ENCODE data around the gene NCAM2. TPM values are rescaled to one million over a fixed set of nuclear protein-coding genes. Genes with fewer than 3 reads are reported as not detected.

Gene NCAM2
- polyA plus RNA-seq, 1 donor = 5.8 TPM

DNA sequence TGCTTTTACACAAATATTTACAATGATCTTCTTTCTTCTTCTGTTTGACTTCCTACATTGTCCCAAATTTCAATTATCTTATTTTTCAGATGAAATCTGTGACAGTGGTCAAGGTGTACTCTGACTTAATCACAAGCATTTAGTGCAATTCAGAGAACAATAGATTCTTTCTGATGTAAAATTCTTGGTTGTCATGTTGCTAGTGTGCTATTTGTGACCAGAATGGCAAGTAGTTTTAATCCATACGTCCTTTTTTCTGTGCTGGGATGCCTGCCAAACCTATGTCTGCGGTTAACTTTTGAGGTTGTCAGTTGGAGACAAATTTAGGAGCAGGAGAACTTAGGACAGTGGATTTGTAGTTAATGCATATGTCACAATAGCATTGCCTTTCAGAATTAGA is 31.0 kb downstream of the NCAM2 start:
- no peak for DNase-seq

DNA sequence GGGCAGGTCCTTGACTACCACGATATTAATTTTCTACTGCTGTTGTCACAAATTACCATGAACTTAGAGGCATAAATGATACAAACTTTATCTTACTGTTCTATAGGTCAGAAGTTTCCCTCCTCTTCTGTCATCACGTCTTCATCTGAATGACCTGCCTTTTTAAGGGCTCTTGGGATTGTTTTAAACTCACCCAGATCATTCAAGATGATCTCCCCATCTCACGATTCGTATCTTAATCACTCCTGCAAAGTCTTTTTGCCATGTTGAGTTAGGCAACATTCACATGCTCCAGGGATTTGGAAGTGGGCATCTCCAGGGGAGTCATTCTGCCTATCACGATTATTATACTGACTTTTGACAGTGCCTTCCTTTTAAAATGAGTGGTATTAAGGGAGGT is 32.1 kb downstream of the NCAM2 start:
- no peak for DNase-seq

DNA sequence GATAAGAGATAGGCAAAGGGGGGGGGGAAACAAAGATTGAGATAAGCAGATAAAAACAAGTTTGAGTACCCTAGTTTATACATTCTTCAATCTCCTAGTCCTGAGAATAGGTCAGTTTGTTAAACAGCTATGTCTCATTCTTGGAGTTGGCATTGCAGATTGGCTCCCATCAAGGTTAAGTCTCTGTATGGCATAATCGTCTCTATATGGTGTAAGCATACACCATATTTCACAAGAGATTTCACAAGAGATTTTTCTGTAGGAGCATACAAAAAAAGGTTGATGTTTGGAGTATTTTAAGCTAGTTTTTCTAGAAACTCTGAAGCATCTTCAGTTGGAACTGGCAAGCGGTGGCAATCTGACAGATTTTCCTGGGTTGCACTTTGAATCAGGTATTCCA is 35.8 kb downstream of the NCAM2 start:
- DNase-seq = no peak

DNA sequence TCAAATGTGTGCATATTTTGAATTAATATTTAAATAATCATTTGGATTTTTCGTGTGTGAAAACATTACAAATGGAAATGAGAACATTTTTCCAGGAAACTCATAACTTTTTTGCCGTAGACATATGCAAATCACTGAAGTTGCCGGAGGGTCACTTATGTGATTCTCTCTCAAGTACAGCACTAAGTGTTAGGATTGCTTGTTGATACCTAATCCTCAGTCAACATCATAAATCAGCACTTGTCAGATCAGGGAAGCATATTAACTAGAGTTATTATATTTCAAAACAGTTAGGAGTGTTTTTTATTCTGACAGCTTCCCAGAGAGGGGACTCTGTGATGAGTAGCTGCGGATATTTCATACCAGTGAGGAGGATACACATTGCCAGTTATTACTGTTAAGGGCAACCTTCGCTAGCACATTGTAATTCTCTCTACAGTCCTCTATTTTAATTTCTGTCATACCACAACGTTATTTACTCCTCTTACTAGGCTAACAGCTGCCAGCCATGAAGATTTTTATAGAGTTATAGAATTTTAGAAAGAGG is 41.5 kb downstream of the NCAM2 start:
- no peak for DNase-seq

DNA sequence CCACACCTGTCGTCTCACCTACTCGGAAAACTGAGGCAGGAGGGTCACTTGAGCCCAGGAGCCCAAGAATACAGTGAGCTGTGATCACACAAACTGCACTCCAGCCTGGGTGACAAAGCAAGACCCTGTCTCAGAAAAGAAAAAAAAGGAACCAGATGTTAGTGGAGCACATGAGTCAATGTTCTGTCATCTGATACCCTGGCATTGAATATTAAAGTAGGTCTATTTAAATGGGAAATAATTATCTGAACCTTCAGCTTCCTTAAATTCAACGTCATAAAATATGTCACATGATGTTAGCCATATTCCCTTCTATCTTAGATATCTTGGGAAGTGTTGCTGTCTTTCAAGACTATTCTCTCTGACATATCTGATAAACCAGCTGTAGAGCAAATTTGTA is 47.3 kb downstream of the NCAM2 start:
- DNase-seq = no peak

DNA sequence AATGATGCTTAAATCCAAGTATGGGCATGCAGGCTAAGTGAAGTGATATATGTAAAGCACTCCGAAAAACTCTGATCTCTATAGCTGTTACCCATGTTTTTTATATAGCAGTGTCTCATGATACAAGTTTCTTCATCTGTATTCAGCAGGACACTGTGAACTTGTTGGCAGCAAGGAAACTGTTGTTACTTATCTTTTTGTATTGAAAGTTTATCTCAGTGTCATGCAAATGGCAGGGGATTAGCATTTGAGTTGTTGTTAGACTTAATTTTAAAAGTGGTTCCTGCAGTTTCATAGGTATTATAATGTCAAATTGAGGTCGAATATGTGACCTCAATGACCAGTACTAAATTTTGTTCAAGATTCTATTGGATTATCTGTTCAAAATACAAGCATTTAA is 47.9 kb downstream of the NCAM2 start:
- DNase-seq = no peak

DNA sequence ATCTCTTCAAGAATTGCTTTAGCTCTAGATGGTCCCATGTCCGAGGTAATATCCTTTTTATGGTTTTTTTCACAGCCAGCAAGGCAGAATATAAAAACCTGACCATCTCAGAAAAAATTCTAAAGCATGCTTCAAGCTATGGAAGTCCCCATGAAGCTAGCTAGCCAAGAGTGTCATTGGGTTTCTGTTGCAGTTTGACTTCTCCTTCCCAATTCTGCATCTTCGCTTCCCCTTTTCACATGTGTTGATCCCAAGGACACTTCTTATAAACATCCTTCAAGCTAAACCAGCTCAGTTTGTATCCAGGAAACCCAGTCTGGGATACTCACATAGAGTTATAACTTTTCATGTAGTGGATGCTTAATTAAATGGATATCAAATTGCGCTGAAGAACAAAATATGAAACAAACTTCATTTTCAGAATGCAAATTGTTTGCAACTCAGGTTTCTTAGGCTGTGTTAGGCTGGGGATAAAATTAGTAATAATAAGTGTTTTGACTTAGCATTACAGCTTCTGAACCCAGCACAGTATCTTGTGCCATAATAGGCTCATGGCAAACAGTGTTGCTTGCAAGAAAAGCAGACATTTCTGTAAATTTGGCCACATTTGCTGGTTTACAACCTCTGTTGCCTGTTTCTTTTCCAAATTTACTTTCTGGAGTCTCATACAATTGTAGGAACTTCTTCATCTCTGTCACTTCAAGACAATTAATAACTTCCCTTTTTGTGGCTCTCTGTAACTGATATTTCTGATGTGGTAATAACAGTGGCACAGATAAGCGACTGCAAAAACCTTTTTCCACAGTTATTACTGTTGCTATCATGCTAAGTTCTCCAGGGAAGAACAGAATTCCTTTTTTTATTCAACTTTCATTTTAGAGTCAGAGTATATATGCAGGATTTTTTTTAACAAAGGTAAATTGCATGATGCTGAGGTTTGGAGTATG is 53.2 kb downstream of the NCAM2 start:
- no peak for DNase-seq

DNA sequence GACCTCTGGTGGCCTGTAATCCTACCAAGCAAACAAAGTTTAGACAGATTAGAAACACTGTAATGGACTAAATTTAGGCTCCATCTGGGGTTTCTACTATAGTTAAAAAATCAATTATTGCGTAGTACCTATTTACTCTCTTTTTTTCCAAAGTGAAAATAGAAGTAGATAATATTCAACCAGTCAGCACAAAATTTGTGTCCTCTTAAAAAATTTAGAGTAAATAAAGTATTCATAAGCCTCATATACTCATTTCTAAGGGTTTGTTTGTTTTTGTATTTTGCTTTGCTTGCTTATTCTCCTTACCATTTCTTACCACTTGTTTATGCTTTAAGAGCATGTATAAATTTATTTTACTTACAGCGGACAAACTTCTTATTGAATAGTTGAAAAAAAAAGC is 54.5 kb downstream of the NCAM2 start:
- DNase-seq = no peak

DNA sequence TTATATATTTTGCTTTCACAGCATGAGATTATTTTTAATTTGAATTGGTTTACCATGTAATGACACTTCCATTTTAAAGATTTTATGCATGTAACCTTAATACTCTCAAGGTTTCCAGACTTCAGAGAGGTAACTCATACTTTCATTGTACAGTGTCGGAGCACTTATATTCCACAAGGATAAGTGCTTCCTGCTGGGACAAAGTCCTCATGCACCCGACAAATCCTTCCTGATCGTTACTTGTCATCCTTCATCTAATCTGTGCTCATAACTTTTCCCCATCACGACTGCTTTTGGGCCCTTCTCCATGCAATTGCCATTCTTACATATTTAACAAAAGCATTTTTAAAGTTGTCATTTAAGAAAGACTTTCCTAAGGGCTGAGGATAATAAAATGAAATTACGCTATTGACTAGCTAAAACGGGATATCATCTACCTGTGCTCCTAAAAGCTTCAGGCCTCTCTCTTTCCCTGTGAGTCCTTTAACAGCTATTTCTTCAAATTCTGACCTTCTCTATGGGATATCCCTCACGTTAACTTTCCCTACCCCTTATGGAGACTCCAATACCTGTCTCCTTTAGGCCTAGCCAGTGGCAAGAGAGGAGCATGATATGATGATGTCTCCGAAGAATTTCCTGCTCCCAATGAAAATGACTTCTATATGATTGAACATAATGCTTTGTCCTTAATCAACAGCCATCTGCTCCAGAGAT is 59.3 kb downstream of the NCAM2 start:
- no peak for DNase-seq

DNA sequence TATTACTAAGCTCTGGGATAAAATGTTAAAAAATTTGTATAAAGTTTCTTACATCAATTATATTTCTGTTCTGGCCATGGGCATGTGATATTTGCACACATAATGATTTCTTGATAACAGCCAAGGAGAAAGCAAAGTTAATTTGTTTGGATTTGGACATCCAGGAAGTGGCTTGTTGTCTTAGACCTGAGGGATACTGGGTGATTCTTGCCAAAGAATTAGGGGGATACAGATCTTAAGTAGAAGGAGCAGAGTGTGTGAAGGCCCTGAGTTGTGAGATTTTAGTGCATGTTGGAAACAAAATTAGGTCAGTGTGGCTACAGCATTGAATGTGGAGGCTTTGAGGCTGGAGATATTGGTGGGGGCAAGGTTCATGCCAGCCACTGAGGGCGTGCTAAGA is 65.6 kb downstream of the NCAM2 start:
- no peak for DNase-seq

DNA sequence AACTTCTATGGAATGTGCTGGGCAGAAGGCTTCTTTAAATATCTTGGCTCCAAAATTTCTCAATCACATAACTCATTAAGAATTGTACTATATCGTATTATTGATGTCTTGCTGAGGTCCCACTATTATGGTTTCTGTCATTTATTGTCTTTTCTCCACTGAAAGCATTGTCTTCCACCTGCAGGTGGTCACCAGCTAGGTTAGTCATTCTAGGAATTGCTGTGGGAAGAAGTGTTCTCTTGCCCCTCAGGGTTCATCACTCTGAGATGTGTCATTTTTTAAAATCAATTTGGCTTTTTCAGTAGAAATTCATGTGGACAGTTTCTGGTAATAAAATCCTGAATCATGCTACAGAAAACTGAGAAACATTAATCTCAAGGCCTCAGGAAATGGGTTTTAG is 66.1 kb downstream of the NCAM2 start:
- no peak for DNase-seq

DNA sequence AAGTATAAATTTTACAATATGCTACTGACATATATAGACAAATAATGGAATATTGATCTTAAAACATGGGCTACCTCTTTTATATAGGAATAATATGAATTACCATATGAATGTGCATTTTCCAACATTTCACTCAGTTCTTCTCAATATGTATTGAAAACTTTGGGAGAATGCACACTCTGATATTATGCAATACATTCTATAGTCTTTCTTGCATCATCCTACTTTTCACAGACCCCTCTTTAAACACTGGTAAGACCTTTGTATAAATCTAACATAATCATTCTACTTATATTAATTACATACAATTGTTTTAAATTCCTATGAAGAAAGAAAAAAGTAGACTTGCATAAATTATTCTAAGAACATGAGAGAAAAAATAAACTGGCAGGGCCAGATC is 69.2 kb downstream of the NCAM2 start:
- DNase-seq = no peak

DNA sequence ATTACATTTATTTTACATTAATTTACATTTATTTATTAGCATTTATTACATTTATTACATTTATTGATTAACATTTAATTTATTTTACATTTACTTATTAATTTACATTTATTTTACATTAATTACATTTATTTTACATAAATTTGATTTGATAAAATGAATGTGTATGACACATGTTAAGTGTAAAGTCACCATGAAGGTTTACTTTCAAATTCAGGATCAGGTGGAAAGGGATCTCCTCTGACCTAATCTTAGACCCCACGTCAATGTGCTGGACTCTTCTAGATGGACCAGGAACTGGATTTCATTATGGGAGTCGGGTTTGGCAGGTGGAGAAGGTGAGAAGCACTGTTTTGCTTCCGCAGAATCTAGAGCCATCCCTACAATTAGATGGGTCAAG is 76.1 kb downstream of the NCAM2 start:
- DNase-seq = no peak

DNA sequence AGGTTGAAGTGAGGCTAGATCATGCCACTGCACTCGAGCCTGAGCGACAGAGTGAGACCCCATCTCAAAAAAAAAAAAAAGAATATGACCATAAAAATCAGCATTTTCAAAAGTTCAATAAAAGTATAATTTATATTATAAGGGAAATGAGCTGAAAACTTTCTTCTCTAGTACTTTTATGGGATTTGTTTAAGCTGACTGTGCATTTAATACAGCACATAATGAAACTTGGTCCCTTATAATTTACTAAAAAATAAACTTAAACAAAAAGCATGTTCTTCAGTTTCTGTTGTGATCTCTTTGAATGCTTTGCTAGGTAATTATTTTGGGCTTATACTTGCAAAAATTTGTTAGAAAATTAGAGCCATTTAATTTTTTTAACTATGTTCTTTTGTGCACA is 77.8 kb downstream of the NCAM2 start:
- no peak for DNase-seq

DNA sequence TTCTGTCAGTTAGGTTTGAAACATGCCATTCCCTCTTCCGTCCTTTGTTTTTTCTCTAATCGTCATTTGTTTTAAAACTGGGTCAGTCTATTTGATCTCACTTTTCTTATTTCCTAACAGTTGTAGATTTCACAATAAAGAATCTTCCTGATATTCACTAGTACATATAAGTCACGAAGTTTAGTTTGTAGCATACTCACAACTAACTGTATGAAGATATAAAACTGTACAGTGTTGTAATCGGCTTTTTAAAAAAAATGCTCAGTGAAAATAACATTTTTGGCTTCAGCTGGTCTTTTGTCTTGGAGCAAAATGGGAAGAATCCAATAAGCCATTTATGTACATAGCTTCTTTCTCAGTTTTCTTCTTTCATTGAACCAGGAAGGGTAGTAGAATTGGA is 78.3 kb downstream of the NCAM2 start:
- no peak for DNase-seq

DNA sequence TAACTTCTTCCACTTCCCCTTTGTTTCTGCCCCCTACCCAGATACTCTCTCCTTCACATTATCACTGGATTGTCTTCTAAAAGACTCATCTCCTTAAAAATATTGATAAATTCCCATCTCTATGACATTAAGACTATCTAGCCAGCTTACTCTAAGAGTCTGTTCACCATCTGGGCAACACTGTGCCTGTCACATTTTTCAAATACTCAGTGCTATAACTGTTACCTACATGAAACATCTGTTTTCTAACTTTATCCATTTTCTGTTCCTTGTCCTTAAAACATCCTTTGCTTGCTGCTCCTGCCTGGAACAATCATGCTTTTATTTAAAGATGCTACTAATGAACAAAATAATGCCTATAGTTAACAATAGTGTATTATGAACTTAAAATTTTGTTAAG is 81.4 kb downstream of the NCAM2 start:
- DNase-seq = no peak

DNA sequence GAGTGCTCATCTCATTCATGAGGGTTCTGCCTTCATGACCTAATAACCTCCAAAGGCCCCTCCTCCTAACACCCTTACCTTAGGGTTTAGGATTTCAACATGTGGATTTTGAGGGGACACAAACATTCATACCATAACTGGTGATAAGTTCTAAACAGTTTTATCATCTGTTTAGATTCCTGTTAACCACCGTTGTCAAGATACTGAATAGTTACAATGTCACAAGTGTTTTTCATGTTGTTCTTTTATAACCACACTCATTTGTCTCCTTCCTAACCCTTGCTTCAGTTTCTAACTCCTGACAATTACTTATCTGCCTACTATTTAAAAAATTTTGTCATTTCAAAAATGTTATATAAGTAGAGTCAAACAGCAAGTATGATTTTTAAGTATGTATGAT is 86.0 kb downstream of the NCAM2 start:
- no peak for DNase-seq

DNA sequence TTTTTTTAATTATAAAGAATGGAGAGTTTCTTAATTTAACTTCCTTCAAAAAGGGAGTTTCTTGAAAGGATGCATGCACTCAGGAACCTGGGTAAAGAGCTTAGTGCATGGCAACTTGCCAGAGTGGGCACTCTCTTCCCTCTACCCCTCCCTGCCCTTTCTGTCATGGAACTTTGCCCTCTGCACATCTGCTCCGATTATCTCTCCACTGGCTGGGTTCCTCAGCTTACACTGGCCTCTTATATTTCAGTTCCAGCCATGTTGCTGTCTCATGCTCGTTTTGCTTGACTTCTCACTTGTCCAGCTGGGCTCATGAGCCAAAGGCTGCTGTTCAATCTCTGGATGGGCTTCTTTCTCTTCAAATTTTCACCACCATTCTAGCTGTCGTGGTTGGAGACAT is 87.0 kb downstream of the NCAM2 start:
- no peak for DNase-seq

DNA sequence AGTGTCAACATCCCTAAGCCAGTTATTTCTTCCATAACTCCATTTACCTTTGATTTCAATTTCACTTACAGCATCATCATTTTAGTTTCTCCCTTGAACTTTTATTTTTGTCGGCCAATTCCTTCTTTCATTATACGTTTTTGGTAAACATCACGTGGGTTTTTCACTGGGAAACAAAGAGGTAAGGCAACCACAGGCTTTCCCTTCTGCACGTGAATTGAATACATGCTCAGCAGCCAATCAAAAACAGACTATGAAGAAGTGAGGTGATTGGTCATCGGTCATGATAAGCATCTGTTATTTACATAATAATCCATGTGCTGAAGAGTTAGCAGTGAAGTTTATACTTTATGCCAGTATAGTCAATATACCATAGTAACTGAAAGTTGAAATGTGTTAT is 98.7 kb downstream of the NCAM2 start:
- no peak for DNase-seq

DNA sequence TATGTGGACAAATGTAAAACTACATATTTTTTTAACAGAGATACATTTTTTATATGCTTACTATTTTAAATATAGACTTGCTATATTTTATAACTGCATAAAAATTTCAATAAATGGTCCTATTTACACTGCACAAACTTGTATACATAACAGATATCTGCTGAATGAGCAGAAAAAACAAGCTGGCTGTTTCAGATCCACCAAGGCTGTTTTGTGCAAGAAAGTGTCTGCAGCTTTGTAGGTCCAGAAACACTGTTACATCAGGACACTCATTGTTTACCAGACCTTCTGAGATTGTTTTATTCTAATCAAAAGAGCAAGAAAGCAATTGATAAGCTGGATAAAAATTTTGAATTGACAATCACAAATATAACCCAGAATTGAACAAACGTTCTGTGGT is 99.3 kb downstream of the NCAM2 start:
- no peak for DNase-seq

DNA sequence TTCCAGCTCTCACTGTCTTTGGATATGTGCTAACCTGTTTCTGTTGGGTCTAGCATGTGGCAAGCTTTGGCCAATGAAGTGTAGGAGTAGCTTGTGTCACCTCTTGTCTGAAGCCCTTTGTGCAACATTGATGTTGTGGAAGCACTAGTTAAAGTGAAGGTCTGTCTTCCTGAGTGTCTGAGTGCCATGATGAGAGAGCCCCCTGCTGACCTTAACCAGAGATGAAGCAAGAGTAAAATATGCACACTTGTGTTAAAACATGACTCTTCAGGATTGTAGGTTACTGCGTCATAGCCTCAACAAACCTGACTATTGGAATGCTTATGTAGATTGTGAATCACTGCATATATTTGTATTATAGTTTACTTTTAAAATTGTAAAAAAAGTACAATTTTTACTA is 103.7 kb downstream of the NCAM2 start:
- no peak for DNase-seq

DNA sequence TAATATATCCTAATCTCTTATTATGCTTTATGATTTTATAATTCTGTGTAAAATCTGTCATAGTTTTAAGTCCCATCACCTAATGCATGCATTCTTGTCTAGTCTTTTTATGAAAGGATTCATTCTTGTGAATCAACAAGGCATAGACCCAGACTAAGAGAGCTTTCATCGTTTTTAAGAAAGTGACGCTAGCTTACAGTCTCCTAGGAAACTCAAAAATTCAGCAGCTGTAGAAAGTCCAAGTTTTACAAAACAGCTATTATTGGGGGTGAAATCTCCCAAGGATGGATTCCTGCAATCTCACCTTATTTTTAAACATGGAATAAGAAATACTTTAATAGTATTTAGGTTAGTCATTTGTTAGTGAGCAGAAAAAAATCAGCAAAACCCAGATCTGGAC is 104.7 kb downstream of the NCAM2 start:
- DNase-seq = no peak

DNA sequence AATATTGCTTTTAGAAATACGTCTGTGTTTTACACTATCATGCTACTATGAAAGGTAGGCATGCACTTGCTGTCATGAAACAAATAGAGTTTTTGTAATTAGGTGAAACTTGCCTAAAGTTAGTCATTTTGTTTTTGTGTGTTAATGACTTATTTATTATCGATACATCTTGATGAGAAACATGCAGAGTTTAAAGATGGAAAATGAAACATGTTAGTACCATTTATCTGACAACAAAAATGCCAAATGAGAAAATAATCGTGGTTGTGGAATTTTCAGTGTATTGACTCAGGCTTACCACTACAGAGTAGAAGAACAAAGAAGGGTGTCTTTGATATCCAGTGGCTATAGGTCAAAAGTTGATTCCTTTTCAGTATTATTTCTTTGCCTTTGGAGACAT is 105.5 kb downstream of the NCAM2 start:
- DNase-seq = no peak

DNA sequence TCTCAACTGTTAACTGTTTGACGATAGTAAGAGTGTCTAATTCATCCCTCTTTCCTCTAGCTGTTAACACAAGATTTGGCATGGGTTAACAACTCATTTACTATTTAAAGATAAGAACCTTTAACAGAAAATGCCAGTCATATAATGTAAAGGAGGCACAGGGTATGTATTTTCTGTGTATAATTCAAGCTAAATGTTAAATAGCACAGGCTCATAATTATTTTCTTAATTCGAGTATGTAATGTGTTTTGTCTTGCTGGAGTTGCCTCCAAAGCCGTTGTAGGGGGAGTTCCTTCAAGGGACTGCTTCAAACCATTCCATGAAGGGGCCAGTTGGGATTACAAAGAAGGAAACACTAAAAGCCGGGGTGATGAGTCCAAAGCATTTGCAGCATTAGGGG is 111.5 kb downstream of the NCAM2 start:
- DNase-seq = no peak
